T47D (cell line): Measurements from ENCODE around the gene PLEKHG5.

ENCODE experiments used
- DNase-seq, 2 experiments: peaks; one replicate each; pipeline versions ENCODE4 v3.0.0 to v3.0.0-alpha.2; 2011 to 2012; ENCODE audit warnings: low read depth in 1 of 2, low spot score in 1 of 2
- JUND ChIP-seq: IDR thresholded peaks from 2 replicates; pipeline ENCODE4 v1.6.1; 2012; ENCODE audit warnings: low read depth
- in situ Hi-C: cut with HindIII; loops from 2 replicates; pipeline ENCODE4 v1.10.0; 2016; ENCODE audit warnings: low sequenced_read_pairs, low pct_unique_long_range_greater_than_20kb

PLEKHG5 gene

DNA sequence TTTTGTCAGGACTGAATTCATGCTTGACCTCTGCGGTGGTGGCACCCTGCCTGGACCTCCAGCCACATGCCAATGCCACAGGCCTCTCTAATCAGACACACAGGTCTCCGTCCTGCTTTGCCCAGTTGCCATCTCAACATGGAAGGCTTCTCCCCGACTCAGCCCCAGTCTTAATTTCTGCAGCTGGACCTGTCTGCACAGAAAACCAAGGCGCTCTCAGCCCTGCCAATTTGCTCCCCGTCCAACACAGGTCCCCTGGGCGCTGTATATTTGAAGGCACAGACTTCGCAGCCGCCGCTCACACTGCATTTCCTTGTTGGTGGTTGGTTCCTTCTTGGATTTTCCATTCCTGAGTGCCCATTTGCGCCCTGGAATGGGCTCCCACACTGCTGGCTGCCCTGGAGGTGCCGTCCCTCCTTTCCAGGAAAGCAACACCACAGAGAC, 28.0 kb upstream of the PLEKHG5 start:
- TF ChIP-seq JUND: no peak
- no peak for DNase-seq
- in situ Hi-C loops: no loop called here

DNA sequence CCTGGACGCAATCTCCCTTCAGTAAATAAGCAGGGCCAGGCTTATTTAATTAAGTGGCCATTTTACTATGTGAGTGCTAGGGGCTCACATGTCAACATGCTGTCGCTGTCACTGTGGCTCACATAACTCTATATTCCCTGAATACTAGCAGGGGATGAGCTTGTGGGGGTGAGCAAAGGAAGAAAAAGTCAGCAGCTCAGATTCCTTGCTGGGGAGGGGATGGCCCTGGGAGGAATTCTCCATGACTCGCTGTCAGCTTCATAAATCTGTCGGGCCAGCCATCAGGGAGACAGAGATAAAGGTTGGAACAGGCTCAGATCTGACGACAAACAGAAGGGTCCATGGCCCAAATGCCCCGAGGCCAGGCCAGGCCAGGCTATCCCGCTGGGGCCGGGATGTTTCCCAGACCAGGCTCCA, 26.0 kb upstream of the PLEKHG5 start:
- in situ Hi-C loops: no loop called here
- DNase-seq: no peak
- no peak for TF ChIP-seq JUND

DNA sequence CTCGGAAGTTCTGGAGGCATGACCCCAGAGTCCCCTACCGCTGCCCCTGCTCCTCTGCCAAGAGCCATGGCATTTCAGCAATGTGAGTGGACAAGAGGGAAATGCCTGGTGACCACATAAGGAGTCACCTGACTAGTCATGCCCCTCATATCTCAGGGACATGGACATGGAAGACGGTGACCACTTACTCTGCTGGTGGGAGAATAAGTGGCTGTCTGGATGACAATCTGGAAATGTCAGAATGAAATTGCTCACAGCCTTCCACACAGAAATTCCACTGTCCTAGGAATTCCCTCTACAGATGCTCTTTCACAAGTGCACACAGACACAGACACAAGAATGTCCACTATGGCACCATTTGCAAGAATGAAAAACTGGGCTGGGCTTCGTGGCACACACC, 24.3 kb upstream of the PLEKHG5 start:
- in situ Hi-C loops: no loop called here
- TF ChIP-seq JUND: no peak
- DNase-seq: no peak

DNA sequence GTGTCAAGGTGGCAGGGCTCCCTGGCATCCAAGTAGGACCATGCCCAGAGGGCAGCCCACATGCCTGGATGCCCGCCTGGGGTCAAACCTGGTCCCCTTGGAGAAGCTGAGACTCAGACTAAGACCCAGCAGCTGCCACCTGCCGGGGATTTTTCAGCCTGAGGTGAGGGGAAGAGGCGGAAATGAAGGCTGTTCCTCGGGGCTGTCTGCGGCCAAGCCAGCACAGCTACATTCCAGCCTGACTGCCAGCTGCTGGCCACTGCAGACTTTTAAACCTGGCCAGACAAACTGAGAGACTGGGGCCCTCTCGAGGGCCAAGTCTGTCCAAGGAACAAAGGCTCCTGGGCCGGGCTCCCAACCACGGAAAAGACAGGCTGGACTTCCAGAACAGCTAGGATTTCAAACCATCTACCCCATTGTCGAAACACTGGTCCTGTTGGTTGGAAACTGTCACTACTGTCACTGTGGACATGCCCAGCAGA, 21.9 kb upstream of the PLEKHG5 start:
- DNase-seq: peak; percentile 60 to 82
- in situ Hi-C loops: no loop called here
- no peak for TF ChIP-seq JUND

DNA sequence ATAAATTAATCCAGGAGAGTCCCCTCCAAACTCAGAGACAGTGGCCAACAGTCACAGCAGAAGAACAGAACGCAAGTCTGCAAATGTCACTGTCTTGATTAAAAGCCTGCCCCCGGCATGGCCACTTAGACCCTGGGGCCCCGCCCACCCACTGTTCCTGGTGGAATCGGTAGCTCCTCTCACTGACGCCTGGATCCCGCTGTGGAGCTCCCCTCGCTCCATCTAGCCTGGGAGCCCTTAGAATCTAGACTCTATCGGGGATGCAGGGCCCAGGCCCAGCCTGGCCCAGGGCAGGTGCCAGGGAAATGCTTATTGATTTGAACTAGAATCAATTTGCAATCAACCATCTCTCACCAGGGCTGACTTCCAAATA, 21.4 kb upstream of the PLEKHG5 start:
- in situ Hi-C loops: no loop called here
- DNase-seq: no peak
- TF ChIP-seq JUND: no peak

DNA sequence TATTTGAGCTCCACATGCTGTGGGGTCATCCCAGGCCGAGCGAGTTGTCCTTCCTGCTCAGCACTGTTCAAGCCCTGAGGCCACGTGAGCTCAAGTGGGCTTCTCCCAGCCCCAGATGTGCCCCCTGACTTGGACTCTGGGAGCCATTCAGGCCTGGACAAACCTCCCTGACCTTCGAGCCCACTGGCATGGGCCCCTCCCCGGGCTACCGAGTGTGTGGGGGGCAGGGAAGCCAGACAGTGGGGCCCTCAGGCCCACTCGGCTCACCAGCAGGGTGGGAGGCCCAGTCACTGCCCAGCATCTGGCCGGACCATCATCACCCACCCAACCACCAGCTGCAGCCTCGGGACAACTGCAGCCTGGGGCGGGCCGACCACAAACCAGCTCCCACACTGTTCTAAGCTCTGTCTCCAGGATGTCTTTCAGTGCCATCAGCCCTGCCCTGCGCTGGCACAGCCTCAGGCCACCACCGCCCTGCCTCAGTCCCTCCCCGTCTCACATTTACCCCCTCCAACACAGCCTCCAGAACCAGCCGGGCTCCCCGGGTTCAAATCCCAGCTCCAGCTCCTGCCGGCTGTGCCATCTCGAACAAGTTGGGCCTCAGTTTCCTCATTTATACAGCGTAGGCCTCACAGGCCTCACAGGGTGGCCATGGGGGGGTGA, 20.9 kb upstream of the PLEKHG5 start:
- no peak for TF ChIP-seq JUND
- in situ Hi-C loops: no loop called here

DNA sequence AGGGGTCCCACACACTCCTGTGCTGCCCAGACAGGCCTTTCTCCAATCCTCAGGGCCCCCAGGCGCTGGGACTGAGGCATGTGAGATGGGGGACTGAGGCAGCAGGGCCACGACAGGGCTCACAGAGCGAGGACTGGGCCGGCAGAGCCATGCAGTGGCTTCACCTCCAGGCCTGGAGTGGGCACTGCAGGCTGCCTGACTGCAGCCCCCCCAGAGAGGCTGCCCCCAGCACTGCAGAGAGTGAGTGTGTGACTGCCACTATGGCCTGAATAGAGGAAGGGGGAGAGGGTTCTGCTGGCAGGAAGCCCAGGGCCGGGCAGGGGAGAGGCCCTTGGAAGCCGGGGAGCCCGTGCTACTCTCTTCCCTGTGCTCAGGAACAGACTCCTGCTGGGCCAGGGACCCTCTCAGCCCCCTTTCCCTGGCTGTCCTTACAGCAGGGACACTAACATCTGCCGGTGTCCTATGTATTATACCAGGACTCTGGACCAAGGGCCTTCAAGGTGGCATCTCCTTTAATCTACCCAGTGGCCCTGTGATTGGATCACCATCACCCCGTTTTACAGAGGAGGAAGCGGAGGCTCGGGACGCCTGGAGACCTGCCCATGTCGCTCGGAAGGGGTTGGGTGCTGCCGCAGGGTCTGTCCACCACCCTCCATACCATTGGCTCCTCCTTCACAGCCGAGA, 20.2 kb upstream of the PLEKHG5 start:
- DNase-seq: no peak
- TF ChIP-seq JUND: no peak
- in situ Hi-C loops: no loop called here

More for the DNA sequence above, 20.9 kb upstream of the PLEKHG5 start:
- no peak for DNase-seq

DNA sequence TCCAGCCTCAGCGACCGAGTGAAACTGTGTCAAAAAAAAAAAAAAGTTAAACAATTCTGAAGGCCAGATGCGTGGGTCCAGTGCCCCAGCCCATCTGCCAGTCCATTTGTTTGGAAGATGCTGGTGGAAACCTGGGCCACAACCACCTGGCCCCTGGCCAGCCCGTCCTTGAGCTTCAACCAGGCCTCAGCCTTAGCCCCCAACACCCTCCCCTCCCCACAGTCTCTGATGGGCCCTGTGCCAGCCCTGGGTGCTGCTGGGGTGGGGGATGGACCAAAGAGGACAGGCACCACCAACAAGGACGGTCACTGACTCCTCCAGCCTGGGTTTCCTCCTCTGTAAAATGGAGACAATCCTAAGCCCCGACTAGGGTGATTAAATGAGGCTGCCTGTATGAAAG, 19.6 kb upstream of the PLEKHG5 start:
- DNase-seq: no peak
- in situ Hi-C loops: no loop called here
- TF ChIP-seq JUND: no peak

DNA sequence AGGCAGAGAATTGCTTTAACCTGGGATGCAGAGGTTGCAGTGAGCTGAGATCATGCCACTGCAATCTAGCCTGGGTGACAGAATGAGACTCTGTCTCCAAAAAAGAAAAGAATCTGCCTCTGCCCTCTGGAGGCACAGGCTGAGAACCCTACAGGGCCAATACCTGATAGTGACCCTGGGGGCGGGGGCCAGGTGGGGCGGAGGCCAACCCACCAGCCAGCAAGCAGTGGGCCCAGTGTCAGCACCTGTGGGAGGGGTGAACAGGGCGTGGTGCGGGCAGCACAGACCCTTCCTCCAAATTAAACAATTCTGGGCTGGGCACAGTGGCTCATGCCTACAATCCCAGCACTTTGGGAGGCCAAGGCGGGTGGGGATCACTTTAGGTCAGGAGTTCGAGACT, 19.0 kb upstream of the PLEKHG5 start:
- in situ Hi-C loops: no loop called here
- no peak for TF ChIP-seq JUND
- no peak for DNase-seq

DNA sequence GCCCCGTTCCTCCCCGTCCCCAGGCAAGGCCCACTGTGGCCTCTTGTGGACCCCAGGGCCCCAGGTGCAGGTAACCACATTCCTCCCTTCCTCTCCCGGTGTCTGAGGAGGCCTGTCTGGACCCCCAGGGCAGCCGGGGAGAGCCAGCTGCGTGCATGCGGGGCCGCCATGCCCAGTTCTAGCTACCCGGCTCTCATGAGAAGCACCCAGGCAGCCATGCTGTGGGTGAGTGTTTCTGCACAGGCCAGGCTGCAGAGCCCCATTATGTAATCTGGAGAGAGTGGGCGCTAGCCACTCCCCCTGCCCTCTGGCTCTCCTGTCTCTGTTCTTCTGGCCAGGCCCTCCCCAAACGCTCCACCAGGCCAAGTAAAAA, 18.4 kb upstream of the PLEKHG5 start:
- DNase-seq: no peak
- TF ChIP-seq JUND: no peak
- in situ Hi-C loops: no loop called here

DNA sequence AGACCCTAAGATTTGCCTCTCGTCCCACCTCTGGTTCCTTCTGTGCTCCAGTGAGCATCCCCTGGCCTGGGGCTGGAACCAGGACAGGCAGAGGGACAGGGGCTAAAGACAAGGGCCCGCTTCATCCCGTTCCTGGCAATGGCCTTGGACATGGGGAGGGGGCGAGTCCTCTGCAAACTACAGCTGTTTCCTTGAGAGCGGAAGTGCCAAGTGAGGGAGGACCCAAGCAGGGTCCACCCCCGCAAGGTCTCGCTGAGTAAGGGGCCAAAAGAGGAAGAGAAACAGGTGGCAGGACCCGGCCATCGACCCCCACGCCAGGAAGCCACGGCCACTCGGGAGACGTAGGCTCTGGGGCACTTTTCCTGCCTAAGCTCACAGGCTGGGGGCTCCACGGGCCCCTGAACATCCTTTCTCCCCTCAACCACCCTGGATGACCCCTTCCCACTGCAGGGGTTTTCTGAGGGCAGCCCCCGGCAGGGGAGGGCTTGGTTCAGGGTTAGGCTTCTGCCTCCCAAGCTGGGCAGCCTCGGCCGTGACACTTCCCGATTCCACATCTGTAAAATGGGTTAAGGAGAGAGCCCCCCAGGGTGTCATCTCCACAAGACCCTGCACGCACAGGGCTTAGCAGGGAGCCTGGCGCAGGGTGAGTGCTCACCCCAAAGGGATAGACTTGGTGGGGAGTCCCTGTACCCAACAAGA, 17.9 kb upstream of the PLEKHG5 start:
- in situ Hi-C loops: no loop called here
- TF ChIP-seq JUND: no peak
- DNase-seq: no peak

DNA sequence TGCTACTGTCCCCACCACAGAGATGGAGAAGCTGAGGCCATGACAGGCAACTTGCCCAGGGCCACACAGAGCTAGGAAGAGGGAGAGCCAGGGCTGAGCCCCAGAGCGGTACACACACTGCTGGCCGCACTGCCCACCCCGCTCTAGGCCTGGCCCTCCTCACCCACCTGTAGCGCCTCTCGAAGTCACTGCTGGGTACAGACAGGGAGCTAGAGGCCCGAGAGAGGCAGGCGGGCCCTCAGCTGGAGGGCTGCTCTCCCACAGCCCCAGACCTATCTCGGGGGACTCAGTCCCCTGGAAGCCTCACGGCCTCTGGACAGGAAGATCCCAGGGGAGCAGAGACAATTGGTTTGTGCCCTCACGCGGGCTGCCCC, 17.3 kb upstream of the PLEKHG5 start:
- in situ Hi-C loops: no loop called here

DNA sequence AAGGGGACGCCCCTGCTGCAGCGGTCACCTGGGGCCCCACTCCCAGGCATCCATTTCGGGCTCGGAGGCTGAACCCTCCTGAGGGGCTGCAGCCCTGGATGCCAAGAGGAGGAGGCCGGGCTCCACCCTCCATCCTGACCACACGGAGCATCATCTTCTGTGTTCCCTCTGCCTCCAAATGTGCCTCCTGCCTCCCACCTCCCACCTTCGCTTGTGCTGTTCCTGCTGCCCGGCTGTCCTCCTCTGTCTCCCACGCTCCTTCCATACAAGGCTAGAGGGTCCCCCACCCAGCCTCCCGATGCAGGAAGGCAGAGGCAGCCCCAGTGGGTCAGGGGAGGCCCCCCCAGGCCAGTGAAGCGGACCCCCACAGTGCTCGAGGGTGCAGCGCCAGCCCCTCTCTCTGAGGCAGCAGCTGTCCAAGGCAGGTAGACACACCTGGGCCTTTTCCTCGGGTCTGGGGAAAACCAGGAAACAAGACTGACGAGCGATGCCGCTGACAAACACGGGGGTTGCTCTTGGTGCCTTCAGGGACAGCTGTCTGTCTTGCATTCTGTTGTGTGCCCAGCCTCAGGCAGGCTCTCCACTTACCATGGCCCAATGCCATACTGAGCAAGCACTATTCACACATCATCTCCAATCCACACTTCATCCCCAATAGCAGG, 16.8 kb upstream of the PLEKHG5 start:
- no peak for TF ChIP-seq JUND
- DNase-seq: no peak

More for the DNA sequence above, 17.3 kb upstream of the PLEKHG5 start:
- DNase-seq: no peak
- TF ChIP-seq JUND: no peak

More for the DNA sequence above, 16.8 kb upstream of the PLEKHG5 start:
- in situ Hi-C loops: no loop called here
